GM21515 (cell line): ENCODE data around the gene SSH3.
"Not testable (repeated sequence)": the region's sequence is repeated elsewhere in the genome, so short reads cannot be mapped to it uniquely, and the experiment has no call there.

Experiments used
- ATAC-seq: cut with Tn5 transposase; IDR thresholded peaks from one replicate; pipeline ENCODE4 v1.9.1; 2021; ENCODE audit not compliant: unreplicated experiment

SSH3 gene, protein sequence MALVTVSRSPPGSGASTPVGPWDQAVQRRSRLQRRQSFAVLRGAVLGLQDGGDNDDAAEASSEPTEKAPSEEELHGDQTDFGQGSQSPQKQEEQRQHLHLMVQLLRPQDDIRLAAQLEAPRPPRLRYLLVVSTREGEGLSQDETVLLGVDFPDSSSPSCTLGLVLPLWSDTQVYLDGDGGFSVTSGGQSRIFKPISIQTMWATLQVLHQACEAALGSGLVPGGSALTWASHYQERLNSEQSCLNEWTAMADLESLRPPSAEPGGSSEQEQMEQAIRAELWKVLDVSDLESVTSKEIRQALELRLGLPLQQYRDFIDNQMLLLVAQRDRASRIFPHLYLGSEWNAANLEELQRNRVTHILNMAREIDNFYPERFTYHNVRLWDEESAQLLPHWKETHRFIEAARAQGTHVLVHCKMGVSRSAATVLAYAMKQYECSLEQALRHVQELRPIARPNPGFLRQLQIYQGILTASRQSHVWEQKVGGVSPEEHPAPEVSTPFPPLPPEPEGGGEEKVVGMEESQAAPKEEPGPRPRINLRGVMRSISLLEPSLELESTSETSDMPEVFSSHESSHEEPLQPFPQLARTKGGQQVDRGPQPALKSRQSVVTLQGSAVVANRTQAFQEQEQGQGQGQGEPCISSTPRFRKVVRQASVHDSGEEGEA

DNA sequence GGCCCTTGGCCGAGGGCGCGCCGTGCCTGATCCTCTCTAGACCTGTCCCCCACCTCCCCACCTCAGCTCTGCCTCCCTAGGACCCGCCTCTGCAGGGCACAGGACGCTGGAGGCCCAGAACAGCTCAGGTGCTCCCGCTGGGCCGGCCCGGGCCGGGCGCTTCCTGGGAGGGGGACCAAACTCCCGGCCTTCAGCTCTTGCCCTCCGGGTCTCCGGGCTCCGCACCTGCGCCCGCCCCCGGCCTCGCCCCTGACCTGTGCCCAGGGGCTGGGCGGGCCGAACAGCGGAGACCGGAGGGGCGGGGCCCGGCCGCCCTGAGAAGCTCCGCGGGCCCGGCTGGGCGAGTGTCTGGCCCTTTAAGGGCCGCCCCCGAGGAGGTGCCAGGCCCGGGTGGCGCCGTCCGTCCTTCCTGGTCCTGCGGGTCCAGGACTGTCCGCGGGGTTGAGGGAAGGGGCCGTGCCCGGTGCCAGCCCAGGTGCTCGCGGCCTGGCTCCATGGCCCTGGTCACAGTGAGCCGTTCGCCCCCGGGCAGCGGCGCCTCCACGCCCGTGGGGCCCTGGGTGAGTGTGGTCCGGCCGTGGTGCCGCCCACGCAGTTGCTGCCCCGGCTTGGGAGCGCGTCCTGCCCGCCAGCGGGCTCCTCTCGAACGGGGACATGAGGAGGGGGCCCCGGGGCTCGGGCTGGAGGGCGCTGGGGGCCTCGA is at the start of gene SSH3:
SSH3 (plus strand) TSS at position 399 of the 703 bp plus-strand sequence; CDS start at position 495, 96 bp downstream.
- ATAC-seq = no peak

DNA sequence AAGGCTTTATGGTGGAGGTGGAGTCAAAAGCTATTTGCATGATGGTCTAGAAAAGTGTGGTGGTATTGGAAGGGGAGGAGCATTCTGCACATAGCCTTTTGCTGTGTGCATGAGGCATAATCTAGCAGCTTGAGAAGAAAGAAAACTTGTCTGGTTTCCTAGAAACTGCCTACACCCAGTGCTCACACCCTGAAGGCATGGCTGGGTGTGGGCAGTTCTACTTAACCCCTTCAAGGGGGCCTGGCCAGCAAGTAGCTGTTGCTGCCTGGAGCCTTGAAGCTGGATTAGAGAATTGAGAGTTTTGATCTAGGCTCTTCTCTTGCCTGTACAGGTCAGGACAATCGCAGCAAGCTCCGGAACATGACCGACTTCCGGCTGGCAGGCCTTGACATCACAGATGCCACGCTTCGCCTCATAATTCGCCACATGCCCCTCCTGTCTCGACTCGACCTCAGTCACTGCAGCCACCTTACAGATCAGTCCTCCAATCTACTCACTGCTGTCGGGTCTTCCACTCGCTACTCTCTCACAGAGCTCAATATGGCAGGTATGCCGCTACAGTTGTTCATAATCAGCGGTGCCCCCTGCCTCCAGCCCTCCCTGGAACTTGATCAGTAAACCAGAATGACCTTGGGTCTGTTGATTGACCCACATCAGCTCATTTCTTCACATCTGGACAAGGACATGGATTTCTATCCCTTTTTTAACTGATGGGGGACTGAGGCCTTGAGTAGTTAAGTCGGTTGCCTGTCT is 49.3 kb upstream of the SSH3 start:
- ATAC-seq = no peak

DNA sequence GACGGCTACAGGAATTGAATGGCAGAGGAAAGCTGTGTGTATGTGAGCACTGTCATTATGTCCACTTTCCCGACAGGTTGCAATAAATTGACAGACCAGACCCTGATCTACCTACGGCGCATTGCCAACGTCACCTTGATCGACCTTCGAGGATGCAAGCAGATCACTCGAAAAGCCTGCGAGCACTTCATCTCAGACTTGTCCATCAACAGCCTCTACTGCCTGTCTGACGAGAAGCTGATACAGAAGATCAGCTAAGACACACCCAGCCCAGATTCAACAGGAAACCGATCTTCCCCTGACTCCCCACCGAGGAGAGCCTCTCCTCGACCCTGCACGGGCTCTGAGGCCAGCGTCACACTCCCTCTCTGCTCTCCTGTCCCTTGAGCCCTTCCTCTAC is 48.5 kb upstream of the SSH3 start:
- no peak for ATAC-seq

DNA sequence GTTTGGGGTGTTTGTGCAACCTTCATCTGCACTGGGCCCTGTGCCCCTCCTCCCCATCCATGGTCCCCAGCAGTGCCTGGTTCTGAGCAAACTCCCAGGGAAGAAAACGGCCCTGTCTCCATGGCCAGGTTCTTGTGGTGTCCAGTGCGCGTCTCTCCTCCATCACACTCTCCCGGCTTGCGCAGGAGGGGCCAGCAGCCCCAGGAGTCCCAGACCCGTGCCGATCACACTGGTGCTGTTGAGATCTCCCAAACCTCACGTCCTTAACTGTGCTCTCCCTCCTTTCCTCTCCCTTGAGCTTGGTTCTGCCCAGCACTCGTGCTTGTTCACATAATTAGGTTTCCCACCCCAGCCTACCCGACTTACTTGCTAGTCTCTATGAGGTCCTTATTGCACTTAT is 48.0 kb upstream of the SSH3 start:
- no peak for ATAC-seq

DNA sequence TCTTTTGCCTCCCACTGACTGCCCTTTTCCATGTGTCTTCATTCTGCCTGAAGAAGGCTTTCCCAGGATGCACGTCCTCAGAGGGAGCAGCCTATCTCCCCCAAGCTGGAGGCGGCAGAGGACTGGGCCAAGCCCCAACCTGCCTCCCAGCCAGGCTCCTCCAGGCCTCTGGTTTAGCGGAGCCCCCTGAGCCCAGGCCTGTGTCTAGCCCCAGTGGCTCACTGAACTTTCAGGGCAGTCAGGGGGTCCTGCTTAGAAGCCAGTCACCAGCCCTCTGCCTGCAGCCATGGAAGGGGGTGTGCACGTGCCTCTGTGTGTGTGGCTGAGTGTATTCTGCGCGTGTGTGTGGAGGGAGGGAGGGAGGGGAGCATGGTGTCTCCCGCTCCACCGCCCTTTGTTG is 47.5 kb upstream of the SSH3 start:
- ATAC-seq = no peak

DNA sequence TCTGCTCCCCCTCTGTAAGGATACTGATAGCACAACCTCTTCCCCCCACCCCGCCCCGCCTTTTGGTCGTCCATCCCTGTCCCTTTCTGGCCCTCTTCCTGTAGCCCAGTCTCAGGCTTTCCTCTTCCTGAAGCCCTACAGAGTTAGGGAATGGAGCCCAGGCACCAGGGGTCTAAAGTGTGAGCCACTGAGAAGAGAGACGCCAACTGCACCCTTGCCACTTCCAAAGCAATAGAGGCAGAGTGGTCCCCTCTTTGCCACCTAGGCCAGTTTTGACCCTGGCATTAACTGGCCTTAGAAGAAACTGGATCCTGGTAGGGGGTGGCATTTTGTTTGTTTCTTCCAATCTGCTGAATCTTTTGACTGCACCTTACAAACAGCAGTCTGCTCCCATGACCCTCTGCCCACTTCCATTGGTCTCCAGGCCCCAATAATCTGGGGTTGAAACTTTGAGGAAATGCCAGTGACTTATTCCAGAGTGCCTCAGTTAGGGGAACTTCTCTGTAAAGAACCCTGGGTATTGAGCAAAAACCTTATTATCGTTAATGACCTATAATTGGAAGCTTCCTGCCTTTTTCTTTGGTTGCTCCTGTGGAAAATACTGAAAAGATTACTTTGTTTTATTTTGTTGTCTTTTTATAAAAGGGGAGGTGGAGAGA is 46.7 kb upstream of the SSH3 start:
- ATAC-seq = no peak

DNA sequence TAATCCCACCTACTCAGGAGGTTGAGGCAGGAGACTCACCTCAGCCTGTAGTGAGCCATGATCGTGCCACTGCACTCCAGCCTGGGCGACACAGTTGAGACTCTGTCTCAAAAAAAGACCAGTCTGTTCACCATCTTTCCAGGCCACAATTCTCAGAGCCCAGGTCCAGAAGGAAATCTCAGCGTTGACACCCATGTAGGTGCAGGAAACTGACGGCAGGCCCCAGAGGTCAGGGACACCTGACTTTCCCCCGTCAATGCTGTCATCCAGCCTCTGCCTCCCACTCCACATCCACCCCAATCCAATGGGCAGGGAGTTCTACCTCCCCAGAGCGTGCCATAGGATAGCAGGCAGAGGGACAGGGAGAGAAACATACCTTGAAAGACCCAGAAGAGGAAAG is 42.9 kb upstream of the SSH3 start:
- ATAC-seq = no peak

DNA sequence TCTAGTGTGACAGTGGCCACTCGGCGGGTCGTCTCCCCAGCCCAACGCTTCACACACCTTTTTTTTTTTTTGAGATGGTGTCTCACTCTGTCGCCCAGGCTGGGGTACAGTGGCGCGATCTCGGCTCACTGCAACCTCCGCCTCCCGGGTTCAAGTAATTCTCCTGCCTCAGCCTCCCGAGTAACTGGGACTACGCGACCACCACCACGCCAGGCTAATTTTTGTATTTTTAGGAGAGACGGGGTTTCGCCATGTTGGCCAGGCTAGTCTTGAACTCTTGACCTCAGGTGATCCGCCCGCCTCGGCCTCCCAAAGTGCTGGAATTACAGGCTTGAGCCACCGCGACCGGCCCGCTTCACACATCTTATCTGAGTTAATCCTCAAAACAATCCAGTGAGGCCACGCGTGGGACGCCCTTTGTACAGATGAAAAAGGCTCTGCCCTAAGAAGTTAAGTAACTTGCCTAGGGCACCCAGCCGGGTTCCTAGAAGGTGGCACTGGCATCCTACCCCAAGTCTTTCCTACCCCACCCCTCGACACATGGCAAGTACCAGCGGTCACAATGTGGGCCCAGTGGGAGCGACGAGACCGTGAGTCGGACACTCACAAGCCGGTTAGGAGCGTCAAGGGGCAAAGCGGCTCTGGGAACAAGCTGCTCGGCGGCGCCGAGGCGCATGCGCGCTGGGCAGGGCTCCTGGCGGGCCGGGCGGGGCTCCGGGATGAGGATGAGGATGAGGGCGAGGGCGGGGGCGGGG is 42.3 kb upstream of the SSH3 start:
- ATAC-seq = not testable (repeated sequence)

DNA sequence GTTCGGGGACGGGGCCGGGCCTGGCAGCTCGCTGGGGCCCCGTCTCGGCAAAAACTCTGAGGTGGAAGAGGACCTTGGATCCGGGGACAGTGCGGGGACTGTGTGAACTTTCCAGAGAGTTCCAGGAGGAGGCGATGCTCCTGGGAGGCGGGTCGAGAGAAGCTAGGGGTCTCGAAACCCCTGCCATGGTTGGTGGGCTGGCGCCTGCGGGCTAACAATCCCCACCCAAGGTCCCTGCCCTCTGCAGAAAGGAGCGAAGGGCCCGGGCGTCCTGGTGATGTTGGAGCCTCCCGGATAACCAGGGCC is 41.7 kb upstream of the SSH3 start:
- no peak for ATAC-seq

DNA sequence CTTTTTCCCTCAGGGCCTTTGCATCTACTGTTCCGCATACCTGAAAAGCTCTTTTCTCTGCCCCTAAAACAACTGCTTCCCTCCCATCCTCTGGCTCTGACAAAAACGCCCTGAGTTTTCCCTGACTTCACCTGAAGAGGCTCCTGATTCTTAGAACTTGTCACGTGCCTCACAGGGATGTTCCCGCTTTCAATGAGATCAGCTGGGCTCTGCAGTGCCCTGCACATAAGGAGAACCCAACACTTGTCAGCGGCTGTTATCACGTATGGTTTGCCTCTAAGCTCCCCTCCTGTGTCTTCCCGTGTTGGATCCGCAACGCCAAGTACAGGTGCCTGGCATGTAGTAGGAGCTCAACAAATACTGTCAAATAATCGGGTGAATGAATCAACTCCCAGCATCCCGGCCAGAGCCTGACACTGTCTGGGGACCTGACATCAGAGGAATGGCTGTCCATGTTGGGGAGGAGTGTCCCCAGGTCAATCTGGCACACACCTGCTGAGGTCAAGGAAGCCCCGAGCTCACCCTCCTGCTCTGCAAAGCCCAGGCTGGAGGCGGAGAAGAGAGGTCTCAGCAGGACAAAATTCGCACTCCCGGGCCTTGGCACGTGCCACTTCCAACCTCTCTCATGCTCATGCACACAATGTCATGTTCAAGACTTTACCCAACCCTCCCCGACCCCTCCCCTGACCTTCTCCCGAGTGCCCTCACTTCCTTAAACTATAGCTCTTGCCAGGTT is 41.2 kb upstream of the SSH3 start:
- no peak for ATAC-seq

DNA sequence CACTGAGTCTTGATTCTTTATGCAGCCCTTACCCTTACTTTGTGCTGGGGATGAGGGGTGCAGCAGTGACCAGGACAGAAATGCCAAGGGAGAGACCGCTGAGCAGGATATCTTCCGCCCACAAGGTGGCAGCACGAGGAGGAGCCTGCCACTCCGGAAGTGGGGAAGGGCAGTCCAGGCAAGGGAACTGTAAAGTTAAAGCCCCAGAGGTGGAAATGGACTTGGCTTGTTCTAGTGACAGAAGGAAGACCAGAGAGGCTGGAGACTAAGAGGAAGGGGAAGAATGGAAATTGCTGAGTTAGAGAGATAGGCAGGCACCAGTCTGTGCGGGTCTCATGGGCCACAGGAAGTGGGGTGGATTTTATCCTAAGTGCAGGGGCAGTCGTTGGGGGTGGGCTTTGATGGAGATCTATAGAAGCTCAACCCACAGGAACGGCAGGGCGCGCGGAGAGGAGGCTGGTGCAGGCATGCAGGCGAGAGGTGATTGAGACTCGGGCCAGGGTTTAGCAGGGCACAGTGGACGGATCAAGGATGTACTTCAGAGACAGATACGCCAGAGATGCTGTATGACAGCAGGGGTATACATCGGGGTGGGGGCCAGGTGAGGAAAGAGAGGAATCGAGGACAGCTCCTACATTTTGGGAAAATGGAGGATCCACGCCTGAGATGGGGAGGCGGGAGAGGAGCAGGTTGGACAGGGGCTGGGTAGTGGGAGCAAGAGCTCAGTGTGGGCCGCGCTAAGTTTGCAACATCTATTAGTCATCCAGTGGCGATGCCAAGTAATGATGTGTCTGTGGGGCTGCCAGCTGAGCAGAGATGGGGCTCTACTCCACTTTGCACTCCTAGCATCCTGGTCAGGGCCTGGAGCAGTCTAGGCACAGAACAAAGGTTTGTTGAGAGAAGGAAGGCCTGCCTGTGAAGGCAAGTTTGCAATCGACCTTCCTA is 40.3 kb upstream of the SSH3 start:
- no peak for ATAC-seq

DNA sequence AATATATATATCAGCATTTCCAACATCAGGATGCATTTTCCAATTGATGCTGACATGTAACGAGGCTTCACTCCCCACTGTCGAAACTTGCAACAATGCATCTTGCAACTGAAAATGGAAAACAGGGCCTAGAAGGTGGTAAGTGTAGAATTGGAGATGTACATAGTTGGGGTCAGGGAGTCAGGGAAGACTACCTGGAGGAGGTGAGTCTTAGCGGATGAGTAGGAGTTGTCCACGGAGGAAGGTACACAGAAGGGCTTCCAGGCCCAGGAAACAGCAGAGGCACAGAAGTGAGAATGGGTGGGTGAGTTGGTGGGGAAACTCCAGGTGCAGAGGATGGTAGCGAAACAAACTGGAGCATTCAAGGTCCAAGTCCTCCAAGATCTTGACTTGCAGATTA is 39.1 kb upstream of the SSH3 start:
- ATAC-seq = no peak

DNA sequence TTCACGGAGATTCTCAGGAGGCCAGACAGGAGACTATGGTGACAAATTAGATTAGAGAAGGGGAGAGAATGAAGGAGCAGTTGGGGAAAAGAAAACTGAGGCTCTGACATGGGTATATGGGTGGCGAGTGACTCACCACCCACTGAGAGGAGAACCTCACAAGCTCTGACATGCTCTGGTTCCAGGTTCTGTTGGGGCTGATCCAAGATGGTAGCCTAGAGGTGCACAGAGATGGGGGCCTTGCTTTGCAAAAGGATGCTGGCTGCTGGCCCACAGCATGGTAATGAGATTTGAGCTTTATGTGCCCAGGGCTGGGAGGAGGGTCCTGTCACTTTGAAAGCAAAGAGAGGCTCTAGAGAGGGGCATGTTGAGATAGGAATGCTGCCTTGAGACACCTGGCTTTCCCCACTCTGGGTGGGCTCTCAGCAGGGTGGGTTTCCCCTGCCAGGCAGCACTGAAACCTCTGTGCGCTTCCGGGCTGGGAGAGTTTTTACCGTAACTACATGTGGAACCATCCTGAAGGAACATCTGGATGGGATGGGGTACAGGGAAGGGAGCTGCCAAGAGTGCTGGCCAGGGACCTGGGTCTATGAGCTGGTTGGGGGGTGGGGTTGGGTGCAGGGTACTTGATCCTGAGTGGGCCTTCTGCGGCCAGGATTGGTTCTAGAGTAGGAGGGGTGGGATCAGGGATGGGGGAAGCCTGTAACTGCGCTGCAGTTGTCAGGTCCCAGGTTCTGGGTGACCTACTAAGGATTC is 38.3 kb upstream of the SSH3 start:
- ATAC-seq = no peak

DNA sequence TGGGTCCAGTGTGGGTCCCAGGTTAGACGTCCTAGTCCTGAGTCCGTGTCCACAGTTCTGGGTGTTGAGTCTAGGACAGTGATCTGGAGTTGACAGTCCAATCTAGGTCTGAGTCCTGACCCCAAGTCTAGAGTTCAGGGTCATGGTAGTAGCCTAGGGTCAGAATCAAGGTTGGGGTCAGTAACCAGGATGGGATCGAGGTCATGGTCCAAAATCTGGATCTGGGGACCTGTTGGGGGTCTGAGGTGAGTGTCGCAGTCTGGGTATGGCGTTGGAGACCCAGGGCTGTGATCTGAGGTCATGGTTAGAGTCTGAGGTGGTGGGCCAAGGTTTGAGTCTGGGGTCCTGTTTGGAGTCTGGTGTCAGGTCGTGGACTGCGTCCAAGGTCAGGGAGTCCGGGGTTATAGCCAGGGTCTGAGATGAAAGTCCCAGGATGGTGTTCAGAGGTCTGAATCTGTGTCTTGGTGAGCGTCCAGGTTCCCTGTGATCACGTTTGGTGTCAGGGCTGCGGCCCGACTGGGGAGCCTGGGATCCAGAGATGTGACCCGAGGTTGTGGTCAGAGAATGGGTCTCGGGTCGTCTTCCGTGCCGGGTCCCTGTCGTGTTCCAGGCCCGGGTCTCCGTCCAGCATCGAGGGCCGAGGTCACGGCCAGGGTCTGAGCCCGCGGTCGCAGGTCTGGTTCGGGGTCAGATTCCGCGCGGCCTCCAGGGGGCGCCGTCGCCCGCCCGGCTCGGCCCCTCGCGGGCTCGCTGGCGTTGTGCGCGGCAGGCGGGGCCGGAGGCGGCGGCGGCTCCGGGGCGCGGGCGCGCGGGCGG is 37.5 kb upstream of the SSH3 start:
- peak; percentile 33 for ATAC-seq

DNA sequence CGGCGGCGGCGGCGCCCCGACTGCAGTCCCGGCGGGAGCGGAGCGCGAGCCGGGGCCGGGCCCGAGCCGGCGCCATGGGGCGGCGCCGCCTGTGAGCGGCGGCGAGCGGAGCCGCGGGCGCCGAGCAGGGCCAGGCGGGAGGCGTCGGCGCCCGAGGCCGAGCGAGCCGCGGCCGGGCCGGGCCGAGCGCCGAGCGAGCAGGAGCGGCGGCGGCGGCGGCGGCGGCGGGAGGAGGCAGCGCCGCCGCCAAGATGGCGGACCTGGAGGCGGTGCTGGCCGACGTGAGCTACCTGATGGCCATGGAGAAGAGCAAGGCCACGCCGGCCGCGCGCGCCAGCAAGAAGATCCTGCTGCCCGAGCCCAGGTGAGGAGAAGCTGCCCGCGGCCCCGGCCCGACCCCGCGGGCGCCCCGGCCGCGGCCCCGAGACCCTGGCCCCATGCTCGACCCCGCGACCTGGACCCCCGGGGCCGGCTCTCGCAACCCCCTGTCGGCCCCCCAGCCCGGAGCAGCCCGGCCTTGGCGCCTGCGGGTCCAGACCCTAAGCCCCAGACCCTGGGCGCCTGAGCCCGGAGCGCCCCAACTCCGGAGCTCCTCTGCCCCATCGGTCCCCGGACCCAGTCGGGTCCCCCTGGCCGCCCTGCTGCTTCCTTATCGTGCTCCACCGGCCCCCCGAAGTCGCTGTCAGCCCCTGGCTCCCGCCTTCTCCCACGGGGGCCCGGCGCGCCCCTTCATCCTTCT is 36.7 kb upstream of the SSH3 start, which contains the start of gene GRK2:
GRK2 (plus strand) TSS at position 25 of the 739 bp plus-strand sequence; CDS start at position 252, 227 bp downstream.
- ATAC-seq = no peak
